GM21367 (cell line): ENCODE data around the gene GALE.
"Not testable (repeated sequence)": the region's sequence is repeated elsewhere in the genome, so short reads cannot be mapped to it uniquely, and the experiment has no call there.

ENCODE experiments used
- ATAC-seq: cut with Tn5 transposase; IDR thresholded peaks from one replicate; pipeline ENCODE4 v1.9.1; 2021; ENCODE audit not compliant: unreplicated experiment

The GALE gene

DNA sequence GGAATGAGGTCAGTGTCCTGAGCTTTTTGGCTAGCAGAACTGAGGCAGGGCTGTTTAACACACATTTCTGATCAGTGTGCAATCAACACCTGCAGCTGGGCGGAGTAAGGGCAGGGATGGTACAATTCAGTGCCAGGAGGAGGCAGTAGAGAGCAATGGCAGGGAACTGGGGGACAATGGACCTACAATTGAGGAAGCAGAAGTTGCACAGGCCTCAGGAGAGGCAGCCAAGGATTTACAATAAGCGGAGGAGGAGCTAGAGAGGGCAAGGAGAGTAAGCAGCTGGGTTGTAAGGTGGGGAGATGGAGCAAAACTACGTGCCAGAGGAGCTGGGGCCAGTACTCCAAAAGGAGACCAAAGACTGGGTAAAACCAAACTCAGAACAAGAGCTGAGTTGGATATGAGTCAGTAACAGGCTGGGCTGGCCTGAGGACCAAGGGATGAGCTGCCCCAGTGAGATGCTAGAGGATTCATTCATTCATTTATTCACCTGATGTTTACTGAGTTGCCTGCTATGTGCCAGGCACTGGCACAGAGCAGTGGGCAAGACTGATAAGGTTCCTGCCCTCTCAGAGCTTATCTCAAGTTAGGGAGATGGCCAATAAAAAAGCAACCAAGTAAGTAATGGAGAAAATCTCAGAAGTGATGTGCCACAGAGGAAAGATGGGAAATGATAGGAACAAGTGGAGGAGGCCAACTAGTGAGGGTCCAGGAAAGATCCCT lies 10.4 kb upstream of the GALE start:
- ATAC-seq = no peak

DNA sequence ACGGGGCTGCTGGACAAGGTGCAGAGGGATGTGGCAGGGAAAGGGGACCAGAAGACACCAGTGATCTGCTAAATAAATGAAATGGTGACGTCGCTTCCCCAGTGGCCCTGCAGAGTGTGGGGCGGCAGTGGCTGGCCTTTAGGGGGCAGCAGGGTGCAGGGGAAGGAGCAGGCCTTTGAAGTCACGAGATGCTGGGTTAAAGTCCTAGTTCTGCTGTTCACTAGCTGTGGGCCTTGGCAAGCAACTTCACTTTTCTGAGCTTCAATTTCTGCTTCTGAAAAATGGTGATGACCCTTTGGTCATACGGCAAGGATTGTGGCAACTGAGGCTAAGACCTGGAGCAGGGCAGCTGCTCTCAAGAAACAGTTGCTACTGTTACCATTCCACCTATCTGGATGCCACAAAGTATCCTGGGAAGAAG lies 9.2 kb upstream of the GALE start:
- no peak for ATAC-seq

DNA sequence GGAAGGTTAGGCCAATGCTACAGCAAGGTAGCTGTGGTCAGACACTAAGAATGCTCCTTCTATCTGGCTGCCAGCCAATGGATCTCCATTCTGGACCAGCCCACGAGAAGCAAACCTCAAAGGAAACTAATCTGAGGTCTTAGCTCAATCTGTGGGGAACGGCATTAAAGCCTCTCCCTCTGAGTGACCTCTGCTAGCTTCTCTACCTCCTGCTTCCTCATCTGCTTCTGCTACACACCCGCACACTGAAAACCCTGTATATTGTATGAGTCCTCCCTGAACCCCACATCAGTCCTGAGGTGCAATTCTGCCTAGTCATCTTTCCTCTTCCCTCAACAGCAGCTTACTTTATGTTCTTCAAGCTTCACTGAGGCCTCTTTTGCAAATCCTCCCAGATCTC lies 6.9 kb upstream of the GALE start:
- ATAC-seq = no peak

DNA sequence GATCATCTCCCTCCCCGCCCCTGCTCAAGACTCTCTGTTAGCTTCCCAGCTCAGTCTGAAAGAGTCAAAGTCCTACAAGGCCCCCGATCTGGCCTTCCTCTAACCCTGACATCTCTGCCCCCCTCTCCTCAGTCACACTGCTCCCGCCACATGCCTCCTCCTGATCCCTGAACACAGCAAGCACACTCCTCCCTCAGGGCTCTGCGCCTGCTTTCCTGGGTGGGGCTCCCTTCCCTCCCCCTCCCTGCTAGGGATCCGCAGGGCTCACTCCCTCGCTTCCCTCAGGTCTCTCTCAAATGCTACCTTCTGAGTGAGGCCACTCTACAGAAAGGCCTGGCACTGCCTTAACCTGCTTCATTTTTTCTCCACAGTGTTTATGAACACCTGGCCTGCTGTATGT lies 5.7 kb upstream of the GALE start:
- ATAC-seq = no peak

DNA sequence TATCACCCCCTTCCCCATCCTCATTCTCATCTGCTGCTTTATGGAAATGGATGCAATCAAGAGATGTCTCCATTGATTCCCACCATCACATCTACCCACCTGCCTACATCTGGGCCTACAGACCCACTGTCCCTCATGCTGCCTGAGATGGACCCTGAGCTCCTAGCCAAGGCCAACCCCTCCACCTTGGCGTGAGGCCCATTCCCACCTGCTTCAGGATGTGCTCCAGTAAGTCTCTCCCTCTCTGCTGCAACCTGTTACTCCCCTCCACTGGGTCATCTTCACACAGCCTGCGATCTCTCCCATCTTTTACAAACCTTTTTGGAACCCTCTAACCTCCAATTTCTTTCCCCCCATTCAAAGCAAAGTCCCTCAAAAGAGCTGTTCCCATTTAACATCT lies 4.5 kb upstream of the GALE start:
- ATAC-seq = no peak

DNA sequence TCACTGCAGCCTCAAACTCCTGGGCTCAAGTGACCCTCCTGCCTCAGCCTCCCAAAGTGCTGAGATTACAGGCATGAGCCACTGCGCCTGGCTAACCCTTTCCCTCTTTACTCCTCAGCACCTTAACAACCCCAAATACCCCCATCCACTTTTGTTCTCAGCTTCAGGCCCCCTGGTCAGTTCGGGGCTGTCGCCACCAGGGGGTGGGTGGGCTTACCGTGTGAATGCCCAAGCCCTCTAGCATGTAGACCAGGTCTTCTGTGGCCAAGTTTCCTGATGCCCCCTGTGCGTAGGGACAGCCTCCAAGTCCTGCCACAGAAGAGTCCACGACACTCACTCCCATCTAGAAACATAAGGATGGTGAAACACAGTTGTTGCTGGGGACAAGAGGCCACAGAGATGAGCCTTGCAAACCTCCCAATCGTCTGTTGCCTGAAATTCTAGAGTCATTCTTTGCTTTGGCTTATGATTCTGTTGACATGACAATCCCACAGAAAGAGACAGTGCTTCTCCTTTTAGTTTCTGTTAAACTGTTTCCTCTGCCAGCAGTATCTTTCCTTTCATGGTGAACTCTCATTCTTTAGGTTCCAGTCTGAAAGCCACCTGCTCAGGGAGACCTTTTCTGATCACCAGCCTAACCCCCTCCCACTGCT lies 3.8 kb upstream of the GALE start:
- no peak for ATAC-seq

DNA sequence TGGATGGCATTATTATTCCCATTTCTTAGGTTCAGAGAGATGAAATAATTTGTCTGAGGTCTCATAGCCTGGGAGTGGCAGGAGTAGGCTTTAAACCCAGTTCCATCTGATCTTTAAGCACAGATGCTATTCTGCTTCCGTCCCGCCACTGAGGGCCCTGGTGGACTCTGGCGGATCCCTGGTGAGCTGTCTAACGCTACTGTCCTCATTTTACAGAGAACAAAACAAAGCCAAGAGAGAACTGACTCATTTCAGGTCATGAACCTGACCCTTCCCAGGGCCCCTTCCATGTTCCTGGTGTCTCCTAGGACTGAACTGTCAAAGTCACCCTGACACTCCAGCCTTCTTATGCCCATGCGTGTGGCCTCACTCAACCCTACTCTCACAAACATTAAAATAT lies 3.1 kb upstream of the GALE start:
- no peak for ATAC-seq

DNA sequence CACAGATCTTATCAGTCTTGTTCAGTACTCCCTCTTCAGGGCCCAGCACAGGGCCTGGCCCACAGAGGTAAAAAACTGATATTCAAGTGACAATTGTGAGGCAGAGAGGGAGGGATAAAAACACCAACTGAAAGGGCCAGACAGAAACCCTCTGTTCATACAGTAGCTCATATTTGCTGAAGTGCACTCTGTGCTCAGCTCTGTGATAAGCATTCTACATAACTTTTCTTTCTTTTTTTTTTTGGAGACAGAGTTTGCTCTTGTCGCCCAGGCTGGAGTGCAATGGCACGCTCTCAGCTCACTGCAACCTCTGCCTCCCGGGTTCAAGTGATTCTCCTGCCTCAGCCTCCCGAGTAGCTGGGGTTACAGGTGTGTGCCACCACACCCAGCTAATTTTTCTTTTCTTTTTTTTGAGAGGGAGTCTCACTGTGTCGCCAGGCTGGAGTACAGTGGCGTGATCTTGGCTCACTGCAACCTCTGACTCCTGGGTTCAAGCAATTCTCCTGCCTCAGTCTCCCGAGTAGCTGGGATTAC lies 2.3 kb upstream of the GALE start:
- ATAC-seq = not testable (repeated sequence)

DNA sequence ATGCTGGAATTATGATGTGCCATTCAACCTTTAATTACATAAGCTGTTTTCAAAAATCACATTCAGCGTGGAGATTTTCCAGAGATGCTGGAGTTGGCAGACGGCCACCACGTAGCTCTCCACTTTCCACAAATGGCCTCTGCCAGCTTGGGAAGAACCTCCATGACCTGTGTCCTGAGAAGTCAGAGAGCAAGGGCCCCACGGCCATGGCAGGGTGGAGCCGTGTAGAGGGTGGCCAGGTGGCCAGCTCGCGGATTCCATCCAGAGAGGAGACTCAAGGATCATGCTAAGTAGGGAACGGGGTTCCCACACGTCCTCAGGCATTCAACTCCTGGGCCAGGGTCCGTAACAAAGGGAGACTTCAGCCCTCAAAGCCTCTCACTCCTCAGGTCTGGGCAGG lies 1.3 kb upstream of the GALE start:
- no peak for ATAC-seq

DNA sequence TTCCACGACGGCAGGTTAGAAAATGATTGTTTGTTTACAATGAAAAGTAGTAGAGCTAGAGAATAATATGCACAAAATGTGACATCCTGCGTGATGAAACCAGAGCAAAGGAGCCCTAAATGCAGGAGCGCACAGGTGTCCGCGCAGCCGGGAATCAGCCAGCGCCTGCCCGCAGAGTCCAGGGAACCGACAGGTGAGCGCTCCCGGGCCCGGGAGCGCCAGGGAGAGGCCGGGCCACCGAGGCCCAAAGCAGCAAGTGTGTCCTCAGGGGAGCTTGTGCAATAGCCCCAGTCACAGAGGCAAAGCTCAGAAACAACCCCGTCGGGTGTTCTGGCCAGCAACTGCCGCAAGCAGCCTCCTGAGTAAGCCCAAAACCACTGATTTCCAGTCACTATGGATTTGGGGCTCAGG lies 789 bp upstream of the GALE start:
- no peak for ATAC-seq

DNA sequence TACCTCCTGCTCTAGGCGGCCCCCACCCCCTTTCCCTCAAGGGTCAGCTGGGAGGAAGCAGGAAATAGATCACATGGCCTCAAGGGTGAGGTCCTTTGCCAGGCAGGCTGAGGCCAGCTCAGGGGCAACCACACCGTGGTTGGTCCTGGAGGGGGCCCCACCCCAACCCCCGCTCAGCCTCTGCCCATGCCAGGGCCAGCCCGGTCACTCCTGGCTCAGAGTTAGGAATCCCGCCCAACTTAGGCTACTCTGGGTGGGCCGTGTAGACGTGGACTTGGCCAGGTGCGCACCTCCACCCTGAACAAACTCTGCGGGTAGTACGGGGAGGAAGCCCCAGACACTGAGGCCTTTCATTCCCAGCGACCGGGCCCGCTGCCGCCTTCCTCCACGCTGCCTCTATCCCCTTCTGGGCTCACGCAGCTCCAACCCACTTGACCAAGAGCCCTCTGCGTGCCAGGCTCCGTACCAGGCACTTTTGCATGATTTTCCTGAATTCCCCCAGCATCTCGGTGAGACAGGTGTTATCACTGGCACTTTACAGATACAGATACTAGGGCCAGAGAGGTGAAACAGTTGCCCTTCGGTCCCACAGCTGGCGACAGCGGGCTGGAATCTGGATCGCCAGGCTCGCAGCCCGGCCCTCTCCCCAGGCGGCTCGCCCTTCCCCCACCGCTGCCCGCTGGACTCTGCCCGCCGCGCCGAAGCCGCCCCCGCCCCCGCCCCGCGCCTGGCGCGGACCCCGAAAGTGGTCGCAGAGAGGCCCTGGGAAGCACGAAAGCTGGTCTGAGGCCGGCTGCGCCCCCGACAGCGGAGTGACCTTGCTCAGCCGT lies 769 bp downstream of the GALE start:
- no peak for ATAC-seq

DNA sequence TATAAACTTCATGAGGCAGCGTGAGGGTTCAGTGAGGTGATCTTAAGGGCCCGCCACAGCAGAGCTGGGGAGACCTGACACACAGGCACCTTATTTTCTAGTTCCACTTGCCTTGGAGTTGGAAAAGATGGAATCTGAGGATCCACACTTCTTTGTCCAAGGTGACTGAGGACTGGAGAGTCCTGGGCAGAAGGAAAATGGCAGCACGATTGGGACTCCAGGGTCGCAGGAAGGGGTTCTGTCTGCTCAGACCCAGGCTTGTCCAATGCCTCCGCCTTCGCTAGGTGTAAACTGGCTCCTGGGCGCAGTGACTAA lies 1.3 kb downstream of the GALE start:
- ATAC-seq = no peak

DNA sequence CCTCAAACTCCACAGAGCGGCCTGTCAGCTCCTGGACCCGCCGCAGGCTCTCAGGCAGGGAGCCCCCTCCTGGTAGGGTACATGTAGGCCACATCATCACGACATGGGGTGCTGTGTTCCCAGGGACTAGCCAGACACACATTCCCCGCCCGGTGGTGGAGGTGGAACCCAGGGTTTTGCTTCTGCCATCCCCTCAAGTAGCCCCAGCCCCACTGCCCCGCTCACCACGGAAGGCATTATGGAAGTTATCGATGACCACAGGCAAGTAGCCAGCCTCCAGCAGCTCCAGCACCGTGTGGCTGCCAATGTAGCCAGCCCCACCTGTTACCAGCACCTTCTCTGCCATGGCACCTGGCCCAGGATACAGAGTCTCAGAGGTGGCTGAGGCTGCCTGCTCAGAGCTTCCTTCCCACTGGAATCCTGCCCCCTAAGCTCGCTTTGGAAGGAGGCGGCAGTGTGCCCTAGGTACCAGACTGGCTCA lies 1.9 kb downstream of the GALE start:
- ATAC-seq = no peak

DNA sequence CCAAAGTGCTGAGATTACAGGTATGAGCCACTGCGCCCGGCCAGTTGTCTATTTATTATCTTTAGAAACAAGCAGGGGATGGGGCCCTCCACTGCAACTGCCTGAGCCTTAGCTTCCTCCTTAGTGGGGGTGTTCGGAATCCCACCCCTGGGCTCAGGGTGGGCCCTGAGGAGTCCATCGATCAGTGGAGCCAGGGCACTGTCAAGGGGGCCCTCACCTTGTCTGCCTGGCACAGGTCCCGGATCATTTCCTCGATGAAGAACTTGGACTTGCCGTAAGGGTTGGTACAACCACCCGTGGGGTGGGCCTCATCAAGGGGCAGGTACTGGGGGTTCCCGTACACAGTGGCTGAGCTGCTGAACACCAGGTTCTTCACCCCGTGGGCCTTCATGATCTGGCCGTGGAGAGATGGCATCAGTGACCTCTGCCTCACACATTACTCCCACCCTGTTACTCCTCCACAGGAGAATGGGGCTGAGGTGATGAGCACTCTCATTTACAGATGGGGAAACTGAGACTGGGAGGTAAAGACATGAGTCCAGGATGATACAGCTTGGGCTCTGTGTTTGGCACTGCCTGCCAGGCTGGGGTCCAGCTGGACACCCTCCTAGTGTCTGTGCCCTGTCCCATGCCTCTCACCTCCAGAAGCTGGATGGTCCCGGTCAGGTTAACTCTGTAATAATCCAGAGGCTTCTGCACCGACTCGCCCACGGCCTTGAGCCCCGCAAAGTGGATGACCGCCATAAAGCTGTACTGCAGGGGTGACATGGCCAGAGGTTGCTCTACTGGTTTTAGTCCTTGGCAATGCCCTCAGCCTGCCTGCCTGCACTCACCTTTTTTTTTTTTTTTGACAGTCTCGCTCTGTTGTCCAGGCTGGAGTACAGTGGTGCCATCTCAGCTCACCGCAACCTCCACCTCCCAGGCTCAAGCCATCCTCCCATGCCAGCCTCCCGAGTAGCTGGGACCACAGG lies 2.8 kb downstream of the GALE start:
- no peak for ATAC-seq

DNA sequence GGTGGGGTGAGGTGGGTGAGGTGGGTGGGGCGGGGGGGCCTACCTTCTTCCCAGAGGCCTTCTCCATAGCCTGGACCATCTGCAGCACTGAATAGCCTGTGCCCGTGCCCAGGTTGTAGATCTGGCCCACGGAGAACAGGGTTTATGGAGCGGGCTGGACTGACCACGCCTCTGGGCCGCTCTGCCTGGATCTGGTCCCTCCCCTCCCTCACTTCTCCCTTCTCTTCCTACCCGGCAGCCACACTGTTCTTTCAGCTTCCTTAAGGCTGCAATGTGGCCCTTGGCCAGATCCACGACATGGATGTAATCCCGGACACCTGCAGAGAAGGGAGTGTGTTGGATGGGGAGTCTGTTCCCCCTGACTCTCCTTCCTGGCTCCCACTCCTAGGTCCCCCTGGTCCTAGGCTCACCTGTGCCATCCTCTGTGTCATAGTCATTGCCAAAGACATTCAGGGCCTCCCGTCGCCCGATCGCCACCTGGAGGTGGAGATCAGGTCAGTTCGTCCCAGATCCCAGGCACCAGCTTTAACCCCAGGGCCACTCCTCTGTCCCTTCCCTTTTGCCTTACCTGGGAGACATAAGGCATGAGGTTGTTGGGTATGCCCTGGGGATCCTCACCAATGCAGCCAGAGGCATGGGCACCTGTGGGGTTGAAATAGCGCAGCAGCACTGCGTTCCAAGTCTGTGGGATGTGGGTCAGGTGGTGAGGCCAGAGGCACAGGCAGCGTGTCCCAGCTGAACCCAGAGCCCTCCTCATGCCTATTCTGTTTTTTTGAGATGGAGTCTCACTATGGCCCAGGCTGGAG lies 3.9 kb downstream of the GALE start:
- no peak for ATAC-seq

DNA sequence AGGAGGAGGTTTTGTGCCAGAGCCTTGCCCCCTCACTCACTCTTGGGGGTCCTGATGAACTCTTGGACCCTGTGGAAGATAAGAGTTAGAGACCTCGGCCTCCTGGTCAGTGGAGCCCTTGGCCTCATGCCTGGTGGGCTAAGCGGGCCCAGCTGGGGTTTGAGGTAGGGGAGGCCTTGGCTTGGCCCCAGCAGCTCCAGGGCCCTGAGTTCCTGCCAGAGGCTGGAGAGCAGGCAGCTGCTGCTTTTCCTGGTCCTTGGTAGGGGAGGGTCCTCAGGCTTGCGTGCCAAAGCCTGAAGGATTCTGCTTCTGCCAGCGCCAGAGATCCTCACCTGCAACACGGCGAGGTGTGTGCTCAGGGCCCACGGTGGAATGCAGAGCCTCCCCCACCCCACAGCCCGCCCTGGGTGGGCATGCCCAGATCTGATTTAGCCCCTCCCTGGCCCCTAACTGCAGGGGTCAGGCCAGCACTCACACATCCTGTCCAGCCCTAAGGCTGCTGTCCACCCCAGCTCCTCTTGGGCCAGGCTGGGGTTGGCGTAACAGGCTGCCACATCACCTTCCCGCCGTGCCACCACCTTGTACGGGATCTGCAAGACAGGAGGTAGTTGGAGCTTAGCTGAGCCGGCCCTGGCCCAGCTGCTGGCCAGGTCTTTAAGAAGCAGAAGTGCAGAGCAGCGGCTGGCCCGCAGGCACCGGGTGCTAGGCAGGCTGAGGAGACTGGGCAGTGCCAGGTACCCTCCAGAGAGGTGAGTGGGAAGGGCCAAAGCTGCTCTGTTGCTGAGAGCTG lies 4.7 kb downstream of the GALE start:
- no peak for ATAC-seq

DNA sequence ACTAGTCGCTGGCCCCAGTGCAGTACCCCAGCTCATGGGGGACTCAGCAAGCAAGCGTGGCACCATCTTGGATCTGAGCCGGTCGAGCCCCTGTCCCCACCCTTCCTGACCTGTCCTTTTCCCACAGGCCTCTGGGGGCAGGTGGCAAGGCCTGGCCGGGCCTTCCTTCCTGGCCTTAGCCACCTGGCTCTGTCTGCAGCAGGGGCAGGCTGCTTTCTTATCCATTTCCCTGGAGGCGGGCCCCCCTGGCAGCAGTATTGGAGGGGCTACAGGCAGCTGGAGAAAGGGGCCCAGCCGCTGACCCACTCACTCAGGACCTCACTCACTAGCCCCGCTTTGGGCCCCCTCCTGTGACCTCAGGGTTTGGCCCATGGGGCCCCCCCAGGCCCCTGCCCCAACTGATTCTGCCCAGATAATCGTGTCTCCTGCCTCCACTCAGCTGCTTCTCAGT lies 5.8 kb downstream of the GALE start:
- not testable (repeated sequence) for ATAC-seq

DNA sequence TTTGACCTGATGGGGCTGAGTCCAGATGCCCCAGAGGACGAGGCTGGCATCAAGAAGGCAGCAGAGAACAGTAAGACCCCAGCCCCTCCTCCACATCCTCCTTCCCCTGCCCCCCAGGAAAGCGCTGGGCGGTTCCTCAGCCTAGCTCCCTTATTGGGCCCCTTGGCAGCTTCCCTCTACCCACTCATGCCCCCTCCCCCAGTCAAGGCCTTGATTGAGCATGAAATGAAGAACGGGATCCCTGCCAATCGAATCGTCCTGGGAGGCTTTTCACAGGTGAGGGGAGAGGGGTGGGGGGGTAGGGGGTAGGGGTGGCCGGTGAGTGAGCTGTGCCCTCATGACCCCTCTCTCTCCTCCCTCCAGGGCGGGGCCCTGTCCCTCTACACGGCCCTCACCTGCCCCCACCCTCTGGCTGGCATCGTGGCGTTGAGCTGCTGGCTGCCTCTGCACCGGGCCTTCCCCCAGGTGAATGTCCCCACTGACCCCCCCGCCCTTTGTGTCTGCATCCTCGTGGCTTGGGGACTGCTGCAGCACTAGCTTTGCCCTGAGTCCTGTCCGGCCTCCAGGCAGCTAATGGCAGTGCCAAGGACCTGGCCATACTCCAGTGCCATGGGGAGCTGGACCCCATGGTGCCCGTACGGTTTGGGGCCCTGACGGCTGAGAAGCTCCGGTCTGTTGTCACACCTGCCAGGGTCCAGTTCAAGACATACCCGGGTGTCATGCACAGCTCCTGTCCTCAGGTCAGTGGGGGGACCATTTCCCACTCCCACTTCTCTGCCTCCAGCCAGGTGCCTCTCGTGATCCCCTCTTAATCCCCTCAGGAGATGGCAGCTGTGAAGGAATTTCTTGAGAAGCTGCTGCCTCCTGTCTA lies 6.5 kb downstream of the GALE start:
- ATAC-seq = no peak
